Sigmoid colon (tissue), 4 donors: Measurements from ENCODE around the gene IRX4.

Experiments used
- CTCF ChIP-seq, 4 experiments: fragments of 450-650 bp in 3 of 4; fragments of 200-600 bp in 1 of 4; IDR thresholded peaks; one replicate each; pipeline ENCODE4 v1.5.1; 2016 to 2019; ENCODE audit warnings: antibody characterized with exemption in 4 of 4, mild to moderate bottlenecking in 3 of 4, moderate library complexity in 2 of 4
- EP300 ChIP-seq, 4 donors: sonication (generic); formaldehyde crosslinking; IDR thresholded peaks; one replicate each; pipeline ENCODE4 v1.6.1; 2017; ENCODE audit warnings: antibody characterized with exemption in 4 of 4
- POLR2A ChIP-seq, 2 donors: fragments of 450-650 bp; IDR thresholded peaks; one replicate each; pipeline ENCODE4 v1.6.1; 2016; ENCODE audit warnings: antibody characterized with exemption in 2 of 2, mild to moderate bottlenecking in 2 of 2, moderate library complexity in 2 of 2

GRCh38 chr5:1908931-1909330 lies 26.2 kb upstream of the IRX4 start:
- TF ChIP-seq CTCF (IDR thresholded peaks at IDR 0.05) (no peak), POLR2A (IDR thresholded peaks at IDR 0.05) (no peak), EP300 (IDR thresholded peaks at IDR 0.05) (no peak)
